GM12878 (cell line): ENCODE results near the gene MYO1C. TPM values are rescaled to one million over a fixed set of nuclear protein-coding genes. Genes with fewer than 3 reads are reported as not detected.

Experiments
- BHLHE40 ChIP-seq, 2 experiments: fragments of 450-650 bp in 1 of 2; IDR thresholded peaks; 2 replicates each; pipeline ENCODE4 v1.6.1; 2011 to 2017; ENCODE audit warnings: low read depth in 2 of 2, borderline replicate concordance in 1 of 2, improper control_type of control experiment in 1 of 2, low read length in 1 of 2, mild to moderate bottlenecking in 1 of 2
- DPF2 ChIP-seq: fragments of 450-650 bp; IDR thresholded peaks from 2 replicates; pipeline ENCODE4 v1.6.1; 2017; ENCODE audit warnings: mild to moderate bottlenecking
- EGR1 ChIP-seq, 2 experiments: IDR thresholded peaks; 1 replicate in 1 of 2; 2 replicates in 1 of 2; pipeline ENCODE4 v1.6.1; 2011 to 2012; ENCODE audit warnings: low read depth in 2 of 2, low read length in 2 of 2, borderline replicate concordance in 1 of 2, mild to moderate bottlenecking in 1 of 2, moderate library complexity in 1 of 2
- HDAC6 ChIP-seq: fragments of 200-600 bp; sonication (generic); IDR thresholded peaks from one replicate; pipeline ENCODE4 v1.8.0; 2017; ENCODE audit warnings: antibody characterized with exemption; ENCODE audit not compliant: unreplicated experiment
- HDGF ChIP-seq: fragments of 450-650 bp; IDR thresholded peaks from 2 replicates; pipeline ENCODE4 v1.6.1; 2016; ENCODE audit warnings: antibody characterized with exemption
- HSF1 ChIP-seq: fragments of 150-350 bp; IDR thresholded peaks from 2 replicates; pipeline ENCODE4 v1.6.1; 2014; ENCODE audit warnings: mild to moderate bottlenecking, low read depth, low read length
- IKZF1 ChIP-seq: fragments of 450-650 bp; conservative IDR thresholded peaks from 2 replicates; pipeline ENCODE4 v1.6.1; 2017; ENCODE audit warnings: antibody characterized with exemption, mild to moderate bottlenecking
- IRF4 ChIP-seq: IDR thresholded peaks from 2 replicates; pipeline ENCODE4 v1.6.1; 2011; ENCODE audit warnings: low read depth, low read length
- MEF2B ChIP-seq: fragments of 450-650 bp; IDR thresholded peaks from 2 replicates; pipeline ENCODE4 v1.6.1; 2018; ENCODE audit warnings: mild to moderate bottlenecking, moderate library complexity; ENCODE audit not compliant: partially characterized antibody, poor library complexity, severe bottlenecking
- MTA2 ChIP-seq: fragments of 450-650 bp; IDR thresholded peaks from 2 replicates; pipeline ENCODE4 v1.6.1; 2016; ENCODE audit warnings: low read depth, mild to moderate bottlenecking, moderate library complexity
- NBN ChIP-seq: fragments of 450-650 bp; IDR thresholded peaks from 2 replicates; pipeline ENCODE4 v1.6.1; 2016
- NKRF ChIP-seq: fragments of 450-650 bp; conservative IDR thresholded peaks from 2 replicates; pipeline ENCODE4 v1.6.1; 2017; ENCODE audit warnings: mild to moderate bottlenecking, moderate library complexity
- PML ChIP-seq: IDR thresholded peaks from 2 replicates; pipeline ENCODE4 v1.6.1; 2012; ENCODE audit warnings: low read length, inconsistent platforms
- POLR2A ChIP-seq: IDR thresholded peaks from 2 replicates; pipeline ENCODE4 v1.6.1; 2011; ENCODE audit warnings: low read depth, mild to moderate bottlenecking, low read length
- SMAD5 ChIP-seq: IDR thresholded peaks from 2 replicates; pipeline ENCODE4 v1.6.1; 2016; ENCODE audit warnings: antibody characterized with exemption, low read depth
- TAF1 ChIP-seq: IDR thresholded peaks from 2 replicates; pipeline ENCODE4 v1.6.1; 2011; ENCODE audit warnings: mild to moderate bottlenecking, low read depth, low read length, borderline replicate concordance
- TCF12 ChIP-seq: IDR thresholded peaks from 2 replicates; pipeline ENCODE4 v1.6.1; 2011; ENCODE audit warnings: low read depth, mild to moderate bottlenecking, low read length
- ZNF217 ChIP-seq: fragments of 450-650 bp; IDR thresholded peaks from 2 replicates; pipeline ENCODE4 v1.6.1; 2017; ENCODE audit warnings: antibody characterized with exemption, mild to moderate bottlenecking
- ZSCAN29 ChIP-seq: fragments of 450-650 bp; IDR thresholded peaks from 2 replicates; pipeline ENCODE4 v1.6.1; 2017; ENCODE audit warnings: mild to moderate bottlenecking, moderate library complexity
- ZZZ3 ChIP-seq: IDR thresholded peaks from 2 replicates; pipeline ENCODE4 v1.6.1; 2011; ENCODE audit warnings: low read depth; ENCODE audit not compliant: control insufficient read depth, insufficient read length
- polyA plus RNA-seq, 11 experiments: library from polyadenylated mRNA; depleted of rRNA in 4 of 11; unstranded in 6 of 11; stranded (reverse) in 5 of 11; fragments of >200 nt; fragmentation: Nextera tagmentation in 4 of 11; fragmentation: Illumina TruSeq in 1 of 11; extraction: Ambion mirVana in 4 of 11; extraction: Trizol in 1 of 11; gene quantifications; 1 replicate in 1 of 11; 2 replicates in 10 of 11; pipeline versions ENCODE4 v1.2.1 to v1.2.3, GENCODE V29; 2011 to 2016; ENCODE audit warnings: inconsistent platforms in 2 of 11, missing spikeins in 2 of 11, low read depth in 1 of 11
- total RNA-seq, 4 experiments: library from RNA; depleted of rRNA in 3 of 4; stranded (reverse); fragments of >200 nt in 3 of 4; fragmentation: Illumina TruSeq in 1 of 4; extraction: Trizol in 1 of 4; gene quantifications; 2 replicates each; pipeline versions ENCODE4 v1.2.1 to v1.2.3, GENCODE V29; 2013 to 2021

MYO1C gene
- total and polyA plus RNA-seq, 10 of the 15 experiments (the other 5 are each of a cell fraction or from before 2014, with no cell fraction given), result 1.2 to 92.0 (median 36.6) TPM

GRCh38 chr17:1486802-1487695 is 5.4 kb downstream of the MYO1C start (continued):
- TF ChIP-seq EGR1 (IDR thresholded peaks at IDR 0.05; ENCODE audit: borderline replicate concordance in 1 of 2, low read depth in 2 of 2, low read length in 2 of 2) (peak in 1 of 2 experiments; percentile 40; a peak in 1 of 3 replicates), DPF2 (peak; percentile 29; the same call in 1 of the 2 replicates), ZSCAN29 (peak; percentile 87; the same call in 1 of the 2 replicates), MTA2 (0 out of 2 replicates have a peak, but pooled peaks have one; percentile 13), SMAD5 (peak; percentile 57; the same call in 1 of the 2 replicates), TAF1 (0 out of 2 replicates have a peak, but pooled peaks have one; percentile 33), ZZZ3 (no peak), BHLHE40 (IDR thresholded peaks at IDR 0.05; ENCODE audit: borderline replicate concordance in 1 of 2, low read depth in 2 of 2, low read length in 1 of 2) (peak in 1 of 2 experiments; percentile 59; a peak in 3 of 4 replicates), HSF1 (no peak), PML (no peak), ZNF217 (0 out of 2 replicates have a peak, but pooled peaks have one; percentile 91), NKRF (peak; percentile 27), TCF12 (peak; percentile 58; the same call in 1 of the 2 replicates), IRF4 (no peak), POLR2A (peak; percentile 75), MEF2B (peak; percentile 82), IKZF1 (peak; percentile 40), HDGF (peak; percentile 78; the same call in 1 of the 2 replicates), NBN (peak; percentile 72; the same call in 1 of the 2 replicates), HDAC6 (no peak)
